Body of pancreas (tissue), 4 donors: ENCODE data around the gene PEF1.

ENCODE experiments used
- CTCF ChIP-seq, 7 experiments: fragments of 450-650 bp in 4 of 7; fragments of 200-600 bp in 3 of 7; sonication (generic) in 3 of 7; IDR thresholded peaks; one replicate each; pipeline ENCODE4 v1.5.1; 2016 to 2019; ENCODE audit warnings: antibody characterized with exemption in 7 of 7
- POLR2A ChIP-seq, 3 donors: fragments of 450-650 bp; IDR thresholded peaks; one replicate each; pipeline ENCODE4 v1.6.1; 2016; ENCODE audit warnings: antibody characterized with exemption in 3 of 3, mild to moderate bottlenecking in 2 of 3

- no peak for TF ChIP-seq CTCF (IDR thresholded peaks at IDR 0.05)
- peak in 1 of 3 donors; percentile 4 for TF ChIP-seq POLR2A (IDR thresholded peaks at IDR 0.05)
These were observed 17.3 kb downstream of the PEF1 start for GRCh38 chr1:31627301-31627929.
